ENCODE data around the gene FDXACB1.

- no peak for TF ChIP-seq POLR2AphosphoS5 (IDR thresholded peaks at IDR 0.05)
- TF ChIP-seq CTCF (IDR thresholded peaks at IDR 0.05): no peak
- TF ChIP-seq POLR2A (IDR thresholded peaks at IDR 0.05): no peak
Observed at GRCh38 chr11:111836162-111836561, 42.8 kb downstream of the FDXACB1 start.

Measured in suprapubic skin (tissue), 4 donors.